Right lobe of liver (tissue), 6 donors: ENCODE measurements around the gene CELA2A. TPM values are rescaled to one million over a fixed set of nuclear protein-coding genes. Genes with fewer than 3 reads are reported as not detected.
"Not testable (repeated sequence)": the region's sequence is repeated elsewhere in the genome, so short reads cannot be mapped to it uniquely, and the experiment has no call there.

ENCODE experiments used
- ATAC-seq, 4 donors: fragments of 200-7000 bp; cut with Tn5 transposase; one replicate each; pipeline ENCODE4 v1.9.1; 2020; ENCODE audit warnings: mild to moderate bottlenecking in 4 of 4, moderate library complexity in 4 of 4
- DNase-seq, 3 donors: peaks; one replicate each; pipeline ENCODE4 v3.0.0-alpha.2; 2020
- H3K27ac ChIP-seq, 3 donors: fragments of 200-600 bp; one replicate each; pipeline ENCODE4 v1.8.0; 2022
- H3K27me3 ChIP-seq, 2 donors: fragments of 200-600 bp; one replicate each; pipeline ENCODE4 v1.8.0; 2022
- H3K36me3 ChIP-seq, 4 donors: fragments of 200-600 bp; sonication (generic) in 1 of 4; one replicate each; pipeline versions ENCODE4 v1.5.1 to v1.8.0; 2017 to 2022; ENCODE audit warnings: control low read depth in 1 of 4
- H3K4me1 ChIP-seq, 4 donors: fragments of 200-600 bp; sonication (generic) in 1 of 4; one replicate each; pipeline versions ENCODE4 v1.5.1 to v1.8.0; 2017 to 2022; ENCODE audit warnings: control low read depth in 1 of 4
- H3K4me3 ChIP-seq, 3 donors: fragments of 200-600 bp; one replicate each; pipeline ENCODE4 v1.8.0; 2022
- H3K9me3 ChIP-seq, 4 donors: fragments of 200-600 bp; sonication (generic) in 1 of 4; one replicate each; pipeline versions ENCODE4 v1.5.1 to v1.8.0; 2017 to 2022; ENCODE audit warnings: control low read depth in 1 of 4
- CTCF ChIP-seq, 4 donors: fragments of 200-600 bp in 3 of 4; fragments of 450-650 bp in 1 of 4; IDR thresholded peaks; one replicate each; pipeline versions ENCODE4 v1.5.1 to v1.8.0; 2016 to 2022; ENCODE audit warnings: antibody characterized with exemption in 4 of 4, mild to moderate bottlenecking in 2 of 4
- POLR2A ChIP-seq: fragments of 450-650 bp; IDR thresholded peaks from one replicate; pipeline ENCODE4 v1.6.1; 2017; ENCODE audit warnings: antibody characterized with exemption, mild to moderate bottlenecking
- WGBS: methylation state at CpG from one replicate; pipeline ENCODE4 v1.1.6; 2018; ENCODE audit warnings: low coverage, low lambda C conversion rate; ENCODE audit not compliant: insufficient coverage; ENCODE audit errors: missing lambda C conversion rate; 5-methylcytosine and 5-hydroxymethylcytosine counted together
- intact Hi-C, 2 donors: fragments of 100-400 bp; cut with DNase I; formaldehyde crosslinking; loops; one replicate each; pipeline versions ENCODE4 v1.11.2 to v1.14.1; 2022
- total RNA-seq, 6 experiments: library from RNA; depleted of rRNA in 2 of 6; stranded (reverse); fragments of >200 nt in 2 of 6; fragmentation: NEBNext Ultra II Directional in 3 of 6; extraction: Animal tissue kit (Norgen Biotek cat#: 25700) in 3 of 6; gene quantifications; one replicate each; pipeline versions ENCODE4 v1.1.0 to v1.2.4, GENCODE V29; 2016 to 2023
- donor health status: DM: no; HTN: yes; CAD: no.
- donor health status: DM: no; HTN: no; CAD: no.
- donor health status: DM: no; HTN: no; CAD: no.
- donor health status: DM: no; HTN: yes; CAD: no.
- donor health status: DM: no; HTN: yes; CAD: no.

Gene CELA2A
- total RNA-seq, 6 experiments from 2014 or later, result not detected

- no peaks in the 10 kb centered on the region for H3K27me3 ChIP-seq
- no peak overlapping the region for H3K4me3 ChIP-seq
- H3K36me3 ChIP-seq, result no peaks in the 10 kb centered on the region
- ATAC-seq (no peak), DNase-seq (no peak)
- no peak for TF ChIP-seq CTCF (IDR thresholded peaks at IDR 0.05)
- TF ChIP-seq POLR2A, result no peak
- intact Hi-C loops, result no loop called here
- H3K9me3 ChIP-seq, result no peaks in the 10 kb centered on the region
- no peaks in the 10 kb centered on the region for H3K4me1 ChIP-seq
- H3K27ac ChIP-seq, result no peak overlapping the region
These were observed 11.6 kb downstream of the CELA2A start for GRCh38 chr1:15468145-15468544.

- Histone ChIP-seq H3K27ac (no peak overlapping the region), H3K4me3 (no peak overlapping the region), H3K9me3 (no peaks in the 10 kb centered on the region), H3K4me1 (no peaks in the 10 kb centered on the region), H3K27me3 (no peaks in the 10 kb centered on the region), H3K36me3 (no peaks in the 10 kb centered on the region)
- intact Hi-C loops, result no loop called here
- TF ChIP-seq POLR2A (no peak), CTCF (IDR thresholded peaks at IDR 0.05) (no peak)
- no peak for ATAC-seq
- no peak for DNase-seq
- 42% methylated on average over 3 of the region's 3 CpGs for WGBS
These were observed 12.8 kb downstream of the CELA2A start for GRCh38 chr1:15469361-15469760.

- DNase-seq, H3K4me1 ChIP-seq, H3K36me3 ChIP-seq, intact Hi-C loops, H3K9me3 ChIP-seq, H3K4me3 ChIP-seq, H3K27ac ChIP-seq, ATAC-seq, H3K27me3 ChIP-seq: not testable (repeated sequence)
- WGBS, result 86% methylated on average over 4 of the region's 9 CpGs
These were observed 13.4 kb downstream of the CELA2A start for GRCh38 chr1:15469821-15470448.

GRCh38 chr1:15471067-15471466 lies 14.5 kb downstream of the CELA2A start:
- H3K9me3 ChIP-seq, intact Hi-C loops: not testable (repeated sequence)
- WGBS, result 89% methylated on average over 5 of the region's 5 CpGs

GRCh38 chr1:15471723-15472122 lies 15.2 kb downstream of the CELA2A start:
- WGBS, result 60% methylated on average over 5 of the region's 6 CpGs
- DNase-seq, H3K4me1 ChIP-seq, H3K4me3 ChIP-seq, intact Hi-C loops, H3K27ac ChIP-seq, ATAC-seq, H3K9me3 ChIP-seq, H3K36me3 ChIP-seq, H3K27me3 ChIP-seq: not testable (repeated sequence)

More at GRCh38 chr1:15471067-15471466, 14.5 kb downstream of the CELA2A start:
- H3K27me3 ChIP-seq, H3K36me3 ChIP-seq, H3K4me1 ChIP-seq, H3K27ac ChIP-seq, H3K4me3 ChIP-seq, ATAC-seq, DNase-seq: not testable (repeated sequence)

- H3K4me1 ChIP-seq, result no peaks in the 10 kb centered on the region
- intact Hi-C loops, result no loop called here
- no peak for ATAC-seq
- no peak for TF ChIP-seq POLR2A
- TF ChIP-seq CTCF (IDR thresholded peaks at IDR 0.05), result no peak
- no peak for DNase-seq
- no peaks in the 10 kb centered on the region for H3K27me3 ChIP-seq
- no peak overlapping the region for H3K27ac ChIP-seq
- WGBS, result 66% methylated on average over 6 of the region's 11 CpGs
- H3K36me3 ChIP-seq, result no peaks in the 10 kb centered on the region
- H3K4me3 ChIP-seq, result no peak overlapping the region
- H3K9me3 ChIP-seq, result no peaks in the 10 kb centered on the region
These were observed 16.1 kb downstream of the CELA2A start for GRCh38 chr1:15472587-15472986.
